Stimulated activated CD4-positive, alpha-beta T cell treated with anti-CD3 and anti-CD28 coated beads, Interleukin-15, amount 100 ng/mL, for 48 hours (primary cell): ENCODE data around the gene CYSRT1.
A peak's percentile ranks its signal among the peaks of the same experiment; 100 is the strongest.

Source experiments
- DNase-seq, 2 donors: peaks; one replicate each; pipeline ENCODE4 v3.0.0-alpha.2; 2020; ENCODE audit warnings: low read depth in 2 of 2

CYSRT1 gene

GRCh38 chr9:137212520-137212919 is 12.5 kb upstream of the CYSRT1 start:
- DNase-seq = no peak

GRCh38 chr9:137213160-137214060 is 11.6 kb upstream of the CYSRT1 start:
- DNase-seq = no peak

DNA sequence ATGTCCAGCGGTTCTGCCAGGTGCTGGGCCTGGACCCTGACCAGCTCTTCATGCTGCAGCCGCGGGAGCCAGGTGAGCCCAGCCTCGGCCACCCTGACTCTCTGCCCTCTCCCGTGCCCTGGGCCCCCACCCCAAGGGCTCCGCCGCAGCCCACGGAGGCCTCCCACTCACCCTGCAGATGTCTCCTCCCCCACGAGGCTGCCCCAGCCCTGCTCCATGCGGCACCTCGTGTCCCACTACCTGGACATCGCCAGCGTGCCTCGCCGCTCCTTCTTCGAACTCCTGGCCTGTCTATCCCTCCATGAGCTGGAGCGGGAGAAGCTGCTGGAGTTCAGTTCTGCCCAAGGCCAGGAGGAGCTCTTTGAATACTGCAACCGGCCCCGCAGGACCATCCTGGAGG is 10.4 kb upstream of the CYSRT1 start:
- no peak for DNase-seq

GRCh38 chr9:137215196-137215986 is 9.6 kb upstream of the CYSRT1 start:
- no peak for DNase-seq

GRCh38 chr9:137216188-137216965 is 8.6 kb upstream of the CYSRT1 start:
- DNase-seq = no peak

DNA sequence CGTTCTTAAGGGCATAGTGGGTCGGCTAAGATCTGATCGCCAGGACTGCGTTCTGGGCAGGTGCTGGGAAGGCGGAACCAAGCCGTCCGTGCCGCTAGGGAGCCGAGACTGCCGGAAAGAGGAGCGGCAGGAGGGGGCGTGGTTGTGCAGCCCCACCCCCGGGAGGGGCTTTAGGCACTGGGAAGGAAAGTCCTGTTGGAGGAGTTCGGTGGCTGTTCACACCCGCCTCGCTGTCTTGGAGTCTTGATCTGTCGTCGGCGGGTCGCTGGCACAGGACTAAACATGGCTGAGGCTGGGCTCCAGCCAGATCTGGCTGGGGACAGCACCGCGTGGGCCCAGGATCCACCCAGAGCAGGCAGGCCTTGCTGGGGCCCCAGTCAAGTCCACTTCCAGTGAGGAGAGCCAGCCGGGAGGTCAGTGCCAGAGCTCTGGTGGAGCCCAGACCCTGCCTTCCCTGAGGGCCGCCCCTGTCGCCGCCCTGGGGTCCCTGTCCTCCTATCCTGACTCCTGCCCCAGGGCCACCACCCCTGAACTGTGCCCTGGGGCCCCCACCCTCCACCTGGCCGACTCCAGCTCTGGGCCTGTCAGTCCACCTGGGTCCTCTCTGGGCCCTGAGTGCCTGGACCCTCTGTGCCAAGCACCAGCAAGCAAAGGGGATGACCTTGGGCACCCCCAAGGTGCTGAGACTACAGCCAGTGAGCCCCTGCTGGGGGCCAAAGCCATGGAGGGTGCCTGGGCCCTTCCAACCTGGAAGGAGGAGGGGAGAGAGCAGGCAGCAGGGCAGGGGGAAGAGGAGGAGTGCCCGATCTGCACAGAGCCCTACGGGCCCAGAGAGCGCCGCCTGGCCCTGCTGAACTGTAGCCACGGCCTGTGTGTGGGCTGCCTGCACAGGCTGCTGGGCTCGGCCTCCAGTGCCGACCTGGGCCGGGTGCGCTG is 7.4 kb upstream of the CYSRT1 start:
- no peak for DNase-seq

GRCh38 chr9:137218212-137218753 is 6.7 kb upstream of the CYSRT1 start:
- DNase-seq = no peak

- no peak for DNase-seq
Observed at GRCh38 chr9:137218754-137219271, 6.2 kb upstream of the CYSRT1 start.

- DNase-seq = no peak
Observed at GRCh38 chr9:137219757-137220316, 5.1 kb upstream of the CYSRT1 start.

DNA sequence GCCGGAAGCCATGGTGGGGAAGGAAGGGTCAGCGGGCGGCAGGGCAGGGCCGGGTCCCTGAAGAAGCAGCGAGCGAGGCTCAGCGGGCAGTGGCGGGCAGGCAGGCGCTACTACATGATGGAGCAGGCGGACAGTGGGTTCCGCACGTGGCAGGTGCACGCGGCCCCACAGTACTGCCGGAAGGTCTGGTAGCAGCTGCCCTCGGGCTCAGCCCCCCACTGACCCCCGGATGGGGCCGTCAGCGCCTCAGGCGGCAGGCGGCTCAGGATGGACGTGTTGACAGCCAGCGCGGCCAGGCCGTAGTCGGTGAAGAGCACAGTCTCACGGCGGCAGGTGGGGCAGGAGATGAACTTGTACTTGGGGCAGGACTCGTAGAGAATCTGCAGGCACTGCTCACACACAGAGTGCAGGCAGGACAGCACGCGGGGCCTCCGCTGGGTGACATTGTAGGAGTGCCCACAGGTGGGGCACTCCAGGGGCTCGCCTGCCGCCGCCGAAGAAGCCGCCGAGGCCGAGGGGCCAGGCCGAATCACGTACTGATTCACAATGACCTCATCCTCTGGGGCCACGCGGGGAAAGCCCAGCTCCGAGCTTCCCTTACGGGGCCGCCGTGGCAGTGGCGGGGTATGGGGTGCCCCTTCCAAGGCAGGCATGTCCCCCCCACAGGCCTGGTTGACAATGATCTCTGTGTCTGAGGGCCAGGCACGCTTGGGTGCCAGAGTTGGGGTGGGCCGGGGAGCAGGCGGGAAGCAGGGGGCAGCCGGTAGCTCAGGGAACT is 4.5 kb upstream of the CYSRT1 start:
- no peak for DNase-seq

- no peak for DNase-seq
Observed at GRCh38 chr9:137221095-137221505, 3.9 kb upstream of the CYSRT1 start.

- no peak for DNase-seq
Observed at GRCh38 chr9:137221506-137222111, 3.4 kb upstream of the CYSRT1 start.

DNA sequence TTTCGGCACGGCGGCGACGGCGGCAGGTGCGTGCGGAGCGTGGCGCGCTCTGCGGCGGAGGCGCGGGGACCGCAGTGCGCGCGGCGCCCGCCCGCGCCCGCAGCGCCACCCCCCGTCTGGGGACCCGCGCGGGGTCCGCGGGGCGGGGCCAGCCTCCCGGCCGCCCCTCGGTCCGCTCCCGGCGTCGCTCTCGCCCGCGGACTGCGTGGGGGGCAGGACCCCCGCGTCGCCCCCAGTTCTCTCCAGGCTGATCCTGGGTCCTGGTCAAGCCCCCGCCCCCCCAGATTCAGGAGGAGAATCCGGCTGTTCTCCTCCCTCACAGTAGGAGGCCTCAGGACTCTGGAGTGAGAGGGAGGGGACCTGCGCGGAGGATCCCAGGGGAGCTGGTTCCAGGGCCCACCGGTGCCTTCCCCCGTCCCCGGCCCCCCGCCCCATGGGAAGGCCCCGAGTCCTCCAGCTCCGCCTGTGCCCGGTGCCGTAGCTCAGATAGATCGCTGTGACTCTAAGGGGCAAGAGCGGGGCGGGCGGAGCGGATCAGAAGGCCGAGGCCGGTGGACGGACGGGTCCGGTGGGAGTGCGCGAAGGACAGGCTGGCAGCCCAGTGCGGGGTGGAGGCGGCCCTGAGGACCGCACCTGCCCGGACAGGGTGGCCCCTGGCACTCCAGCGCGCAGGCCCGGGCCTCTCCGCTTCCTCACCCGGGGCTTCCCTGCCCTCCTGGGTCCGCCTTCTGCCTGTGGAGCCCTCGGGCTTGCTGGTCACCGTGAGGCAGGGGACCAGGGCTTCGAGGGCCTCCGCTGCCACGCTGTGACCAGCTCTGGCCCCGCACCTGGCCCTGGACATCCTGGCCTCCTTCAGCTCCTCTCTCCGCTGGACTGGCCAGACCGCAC is 2.5 kb upstream of the CYSRT1 start, which contains the start of gene RNF208:
Gene RNF208 (minus strand): TSS at position 51 of the 888 bp plus-strand sequence. CDS start 1,028 bp downstream, outside the sequence.
- DNase-seq = no peak

GRCh38 chr9:137223078-137223970 is 1.6 kb upstream of the CYSRT1 start:
- peak; percentile 98 to 99 for DNase-seq

GRCh38 chr9:137225699-137226331 is 841 bp downstream of the CYSRT1 start:
- DNase-seq = no peak
